Liver (tissue), 3 donors: ENCODE results near the gene KL.

Experiments
- CTCF ChIP-seq: fragments of 150-350 bp; IDR thresholded peaks from 2 replicates; pipeline ENCODE4 v1.5.1; 2017; ENCODE audit warnings: improper control_type of control experiment, low read depth, low read length; ENCODE audit not compliant: missing input control
- EGR1 ChIP-seq, 2 donors: IDR thresholded peaks; 2 replicates each; pipeline ENCODE4 v1.6.1; 2016 to 2018; ENCODE audit warnings: antibody characterized with exemption in 2 of 2, low read depth in 2 of 2
- JUND ChIP-seq, 2 donors: IDR thresholded peaks; 2 replicates each; pipeline ENCODE4 v1.6.1; 2016; ENCODE audit warnings: antibody characterized with exemption in 2 of 2
- YY1 ChIP-seq: IDR thresholded peaks from 2 replicates; pipeline ENCODE4 v1.6.1; 2016; ENCODE audit warnings: antibody characterized with exemption, mild to moderate bottlenecking
- ZBTB33 ChIP-seq: IDR thresholded peaks from 2 replicates; pipeline ENCODE4 v1.6.1; 2016; ENCODE audit warnings: antibody characterized with exemption
- TF ChIP-seq, protein P1 (sequence below): IDR thresholded peaks from 2 replicates; pipeline ENCODE4 v1.6.1; 2016; ENCODE audit warnings: antibody characterized with exemption, mild to moderate bottlenecking
- donor health status: healthy.
- donor health status: healthy.

GRCh38 chr13:33081666-33082065 is 65.4 kb downstream of the KL start:
- TF ChIP-seq CTCF (no peak), ZBTB33 (no peak), EGR1 (IDR thresholded peaks at IDR 0.05; ENCODE audit: low read depth in 2 of 2) (no peak), YY1 (no peak), JUND (IDR thresholded peaks at IDR 0.05) (no peak)
- TF ChIP-seq, protein P1, sequence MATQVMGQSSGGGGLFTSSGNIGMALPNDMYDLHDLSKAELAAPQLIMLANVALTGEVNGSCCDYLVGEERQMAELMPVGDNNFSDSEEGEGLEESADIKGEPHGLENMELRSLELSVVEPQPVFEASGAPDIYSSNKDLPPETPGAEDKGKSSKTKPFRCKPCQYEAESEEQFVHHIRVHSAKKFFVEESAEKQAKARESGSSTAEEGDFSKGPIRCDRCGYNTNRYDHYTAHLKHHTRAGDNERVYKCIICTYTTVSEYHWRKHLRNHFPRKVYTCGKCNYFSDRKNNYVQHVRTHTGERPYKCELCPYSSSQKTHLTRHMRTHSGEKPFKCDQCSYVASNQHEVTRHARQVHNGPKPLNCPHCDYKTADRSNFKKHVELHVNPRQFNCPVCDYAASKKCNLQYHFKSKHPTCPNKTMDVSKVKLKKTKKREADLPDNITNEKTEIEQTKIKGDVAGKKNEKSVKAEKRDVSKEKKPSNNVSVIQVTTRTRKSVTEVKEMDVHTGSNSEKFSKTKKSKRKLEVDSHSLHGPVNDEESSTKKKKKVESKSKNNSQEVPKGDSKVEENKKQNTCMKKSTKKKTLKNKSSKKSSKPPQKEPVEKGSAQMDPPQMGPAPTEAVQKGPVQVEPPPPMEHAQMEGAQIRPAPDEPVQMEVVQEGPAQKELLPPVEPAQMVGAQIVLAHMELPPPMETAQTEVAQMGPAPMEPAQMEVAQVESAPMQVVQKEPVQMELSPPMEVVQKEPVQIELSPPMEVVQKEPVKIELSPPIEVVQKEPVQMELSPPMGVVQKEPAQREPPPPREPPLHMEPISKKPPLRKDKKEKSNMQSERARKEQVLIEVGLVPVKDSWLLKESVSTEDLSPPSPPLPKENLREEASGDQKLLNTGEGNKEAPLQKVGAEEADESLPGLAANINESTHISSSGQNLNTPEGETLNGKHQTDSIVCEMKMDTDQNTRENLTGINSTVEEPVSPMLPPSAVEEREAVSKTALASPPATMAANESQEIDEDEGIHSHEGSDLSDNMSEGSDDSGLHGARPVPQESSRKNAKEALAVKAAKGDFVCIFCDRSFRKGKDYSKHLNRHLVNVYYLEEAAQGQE, result no peak
